Measurements from ENCODE around the gene TEX52. TPM values are rescaled to one million over a fixed set of nuclear protein-coding genes. Genes with fewer than 3 reads are reported as not detected.

Gene TEX52
- polyA plus RNA-seq, 1 donor (not counting 4 experiments of a cell fraction or from before 2014, with no cell fraction given), result not detected

- Histone ChIP-seq H3K27ac (ENCODE audit: control insufficient read depth, insufficient read depth, low read length) (no peak overlapping the region), H3K36me3 (ENCODE audit: control insufficient read depth in 2 of 2, extremely low read depth in 1 of 2, insufficient read depth in 2 of 2, low read length in 2 of 2) (peaks cover 62 to 76% of the 10 kb centered on the region in 2 experiments), H3K9me1 (ENCODE audit: control insufficient read depth, extremely low read depth, insufficient read depth, low read length) (no peaks in the 10 kb centered on the region), H3K4me3 (ENCODE audit: control insufficient read depth in 2 of 3, extremely low read depth in 1 of 3, insufficient read depth in 2 of 3, low read depth in 1 of 3, low read length in 3 of 3) (no peak overlapping the region), H3K79me2 (ENCODE audit: control insufficient read depth, insufficient read depth, low read length) (peaks cover 26% of the 10 kb centered on the region), H3K9ac (ENCODE audit: control insufficient read depth, extremely low read depth, insufficient read depth, low read length) (no peak overlapping the region), H3K4me2 (ENCODE audit: control insufficient read depth, extremely low read depth, insufficient read depth, low read depth, low read length) (no peak overlapping the region), H3K27me3 (ENCODE audit: control insufficient read depth, extremely low read depth, insufficient read depth, low read length) (no peaks in the 10 kb centered on the region), H3K9me3 (ENCODE audit: control insufficient read depth, low read depth, low read length) (no peaks in the 10 kb centered on the region), H2AFZ (ENCODE audit: control insufficient read depth, low read length) (no peak overlapping the region), H3K4me1 (ENCODE audit: control insufficient read depth, extremely low read depth, insufficient read depth, low read length) (peaks cover 29% of the 10 kb centered on the region), H4K20me1 (ENCODE audit: control insufficient read depth, extremely low read depth, insufficient read depth, low read length) (peaks cover 15% of the 10 kb centered on the region)
- FAIRE-seq (no peak), DNase-seq (ENCODE audit: low read depth, low spot score) (no peak)
- dilution Hi-C loops (cut with MboI; ENCODE audit: extremely low pct_ligation_motif_present, low sequenced_read_pairs), result no loop called here
- TF ChIP-seq CTCF (optimal IDR thresholded peaks at IDR 0.05 in 1 of 3, IDR thresholded peaks at IDR 0.05 in 1 of 3, conservative IDR thresholded peaks at IDR 0.05 in 1 of 3; ENCODE audit: extremely low read depth in 1 of 3, insufficient read depth in 2 of 3, low read length in 3 of 3), result no peak
- no peak for TF ChIP-seq EZH2 (IDR thresholded peaks at IDR 0.05; ENCODE audit: low read length)
Measured at GRCh38 chr12:2801044-2801783, 55.6 kb downstream of the TEX52 start.

- H3K4me1 ChIP-seq (ENCODE audit: control insufficient read depth, extremely low read depth, insufficient read depth, low read length), result peaks cover 29% of the 10 kb centered on the region
- H3K36me3 ChIP-seq (ENCODE audit: control insufficient read depth in 2 of 2, extremely low read depth in 1 of 2, insufficient read depth in 2 of 2, low read length in 2 of 2), result peaks cover 57 to 66% of the 10 kb centered on the region in 2 experiments
- H4K20me1 ChIP-seq (ENCODE audit: control insufficient read depth, extremely low read depth, insufficient read depth, low read length), result peaks cover 15% of the 10 kb centered on the region
- no peak overlapping the region for H2AFZ ChIP-seq (ENCODE audit: control insufficient read depth, low read length)
- peaks cover 34% of the 10 kb centered on the region for H3K79me2 ChIP-seq (ENCODE audit: control insufficient read depth, insufficient read depth, low read length)
- dilution Hi-C loops (cut with MboI; ENCODE audit: extremely low pct_ligation_motif_present, low sequenced_read_pairs), result no loop called here
- H3K4me3 ChIP-seq (ENCODE audit: control insufficient read depth in 2 of 3, extremely low read depth in 1 of 3, insufficient read depth in 2 of 3, low read depth in 1 of 3, low read length in 3 of 3), result no peak overlapping the region
- no peaks in the 10 kb centered on the region for H3K27me3 ChIP-seq (ENCODE audit: control insufficient read depth, extremely low read depth, insufficient read depth, low read length)
- H3K4me2 ChIP-seq (ENCODE audit: control insufficient read depth, extremely low read depth, insufficient read depth, low read depth, low read length), result peak overlapping the region; percentile 2
- TF ChIP-seq EZH2 (IDR thresholded peaks at IDR 0.05; ENCODE audit: low read length) (no peak), CTCF (optimal IDR thresholded peaks at IDR 0.05 in 1 of 3, IDR thresholded peaks at IDR 0.05 in 1 of 3, conservative IDR thresholded peaks at IDR 0.05 in 1 of 3; ENCODE audit: extremely low read depth in 1 of 3, insufficient read depth in 2 of 3, low read length in 3 of 3) (no peak)
- no peak overlapping the region for H3K9ac ChIP-seq (ENCODE audit: control insufficient read depth, extremely low read depth, insufficient read depth, low read length)
- H3K9me3 ChIP-seq (ENCODE audit: control insufficient read depth, low read depth, low read length), result no peaks in the 10 kb centered on the region
- DNase-seq (ENCODE audit: low read depth, low spot score) (peak; percentile 44), FAIRE-seq (peak; percentile 57)
- H3K9me1 ChIP-seq (ENCODE audit: control insufficient read depth, extremely low read depth, insufficient read depth, low read length), result no peaks in the 10 kb centered on the region
- peak overlapping the region; percentile 24 for H3K27ac ChIP-seq (ENCODE audit: control insufficient read depth, insufficient read depth, low read length)
Measured at GRCh38 chr12:2800046-2800570, 56.7 kb downstream of the TEX52 start.

Other genes starting within 250 kb of the TEX52 start
- 60.7 to 81.3 TPM (median 80.8 TPM) in 3 replicates for gene FKBP4, start 62.1 kb downstream of the TEX52 start, polyA plus RNA-seq
- 9.5 to 17.5 TPM (median 13.0 TPM) in 3 replicates for gene ITFG2, start 44.4 kb downstream of the TEX52 start, polyA plus RNA-seq
- gene NRIP2, start 22.0 kb downstream of the TEX52 start, polyA plus RNA-seq, result not detected in 3 replicates
- gene FOXM1, start 20.1 kb upstream of the TEX52 start, polyA plus RNA-seq, result 1.2 to 26.9 TPM (median 9.0 TPM) in 3 replicates
- gene RHNO1, start 20.2 kb upstream of the TEX52 start, polyA plus RNA-seq, result 20.0 to 25.6 TPM (median 23.4 TPM) in 3 replicates
- 13.0 to 16.6 TPM (median 16.0 TPM) in 3 replicates for gene TULP3, start 33.9 kb upstream of the TEX52 start, polyA plus RNA-seq
- 4.0 to 12.6 TPM (median 8.1 TPM) in 3 replicates for gene TEAD4, start 102.4 kb upstream of the TEX52 start, polyA plus RNA-seq
- 27.5 to 39.5 TPM (median 36.2 TPM) in 3 replicates for gene TSPAN9, start 220.3 kb upstream of the TEX52 start, polyA plus RNA-seq